Uterus (tissue), 4 donors: ENCODE measurements around the gene IL1RAP. TPM values are rescaled to one million over a fixed set of nuclear protein-coding genes. Genes with fewer than 3 reads are reported as not detected.

Experiments
- DNase-seq, 2 donors: peaks; one replicate each; pipeline ENCODE4 v3.0.0-alpha.2; 2019 to 2020
- H3K27ac ChIP-seq, 2 donors: fragments of 200-600 bp; sonication (generic); 1 replicate in 1 of 2; 2 replicates in 1 of 2; pipeline ENCODE4 v1.5.1; 2016 to 2018
- H3K27me3 ChIP-seq, 2 donors: fragments of 200-600 bp; sonication (generic); one replicate each; pipeline ENCODE4 v1.5.1; 2018 to 2019; ENCODE audit warnings: control low read depth in 1 of 2
- H3K36me3 ChIP-seq, 2 donors: fragments of 200-600 bp; sonication (generic); one replicate each; pipeline ENCODE4 v1.5.1; 2019; ENCODE audit warnings: control low read depth in 1 of 2
- H3K4me1 ChIP-seq, 2 donors: fragments of 200-600 bp; sonication (generic); one replicate each; pipeline ENCODE4 v1.5.1; 2018 to 2019; ENCODE audit warnings: control low read depth in 1 of 2
- H3K4me3 ChIP-seq, 2 donors: fragments of 200-600 bp; sonication (generic); 1 replicate in 1 of 2; 2 replicates in 1 of 2; pipeline ENCODE4 v1.5.1; 2018 to 2019; ENCODE audit warnings: mild to moderate bottlenecking in 1 of 2
- H3K9me3 ChIP-seq, 2 donors: fragments of 200-600 bp; sonication (generic); one replicate each; pipeline ENCODE4 v1.5.1; 2019; ENCODE audit warnings: control low read depth in 1 of 2
- CTCF ChIP-seq, 4 experiments: fragments of 200-600 bp in 2 of 4; fragments of 450-650 bp in 2 of 4; sonication (generic) in 2 of 4; IDR thresholded peaks; one replicate each; pipeline ENCODE4 v1.5.1; 2016 to 2019; ENCODE audit warnings: antibody characterized with exemption in 4 of 4, mild to moderate bottlenecking in 2 of 4, moderate library complexity in 1 of 4
- POLR2A ChIP-seq, 2 donors: fragments of 450-650 bp; IDR thresholded peaks; one replicate each; pipeline ENCODE4 v1.6.1; 2016; ENCODE audit warnings: antibody characterized with exemption in 2 of 2, mild to moderate bottlenecking in 1 of 2, moderate library complexity in 1 of 2
- intact Hi-C: fragments of 100-400 bp; cut with DNase I; formaldehyde crosslinking; loops from one replicate; pipeline ENCODE4 v1.15.1; 2023; ENCODE audit warnings: low total_unique reads
- total RNA-seq, 4 donors: library from RNA; depleted of rRNA in 3 of 4; stranded (reverse); fragments of >200 nt in 3 of 4; gene quantifications; one replicate each; pipeline versions ENCODE4 v1.1.0 to v1.2.4, GENCODE V29; 2014 to 2023
- donor health status: DM: yes; HTN: yes; CAD: no.

The IL1RAP gene
- total RNA-seq, 4 donors from 2014 or later, result 2.8 to 26.8 (median 10.4) TPM

DNA sequence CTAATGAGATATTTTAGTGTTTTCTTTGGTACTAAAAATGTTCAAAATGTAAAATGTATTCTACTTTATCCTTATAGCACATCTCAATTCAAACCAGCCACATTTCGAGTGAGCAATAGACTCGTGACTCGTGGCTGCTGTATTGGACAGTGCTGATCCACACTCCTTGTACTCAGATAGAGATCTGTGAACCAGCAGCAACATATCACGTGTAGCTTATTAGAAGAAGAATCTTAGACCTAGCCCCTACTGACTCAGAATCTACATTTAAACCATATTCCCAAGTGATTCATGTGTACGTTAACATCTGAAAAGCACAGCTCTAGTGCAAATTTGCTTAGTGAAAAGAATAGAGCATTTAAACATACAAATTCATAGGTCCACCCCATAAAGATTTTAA lies 130.9 kb downstream of the IL1RAP start:
- Histone ChIP-seq H3K36me3 (no peaks in the 10 kb centered on the region), H3K27ac (no peak overlapping the region), H3K4me1 (no peaks in the 10 kb centered on the region), H3K9me3 (no peaks in the 10 kb centered on the region), H3K27me3 (no peaks in the 10 kb centered on the region), H3K4me3 (no peak overlapping the region)
- intact Hi-C loops, result no loop called here
- TF ChIP-seq CTCF (IDR thresholded peaks at IDR 0.05) (no peak), POLR2A (IDR thresholded peaks at IDR 0.05) (no peak)
- no peak for DNase-seq

DNA sequence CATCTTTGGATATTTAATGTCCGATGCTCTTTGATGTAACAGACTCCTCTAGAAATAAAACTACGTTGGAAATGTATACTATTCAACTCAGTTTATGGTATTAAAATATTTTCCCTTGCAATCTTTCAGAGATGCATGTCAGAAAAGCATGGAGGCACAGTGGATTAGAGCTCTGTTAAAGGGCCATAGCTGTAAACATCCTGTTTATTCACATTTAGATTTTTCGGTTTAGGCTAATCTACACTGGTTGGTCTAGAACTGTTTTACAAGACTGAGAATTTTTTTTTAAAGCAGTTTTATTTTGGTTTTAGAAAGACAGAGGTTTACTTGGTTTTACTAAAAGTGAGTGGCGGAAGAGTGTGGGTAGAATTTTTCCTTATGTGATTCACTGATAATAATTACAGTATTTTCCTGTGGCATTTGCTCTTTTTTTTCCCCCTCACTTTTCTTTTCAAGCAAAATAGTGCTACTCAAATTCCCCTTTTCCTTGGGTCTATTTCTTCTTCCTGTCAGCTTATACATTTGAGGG lies 132.1 kb downstream of the IL1RAP start:
- Histone ChIP-seq H3K4me1 (no peaks in the 10 kb centered on the region), H3K9me3 (no peaks in the 10 kb centered on the region), H3K4me3 (no peak overlapping the region), H3K36me3 (no peaks in the 10 kb centered on the region), H3K27ac (no peak overlapping the region), H3K27me3 (no peaks in the 10 kb centered on the region)
- TF ChIP-seq POLR2A (IDR thresholded peaks at IDR 0.05), result no peak
- TF ChIP-seq CTCF (IDR thresholded peaks at IDR 0.05), result no peak
- no peak for DNase-seq
- intact Hi-C loops, result no loop called here

- Histone ChIP-seq H3K27me3 (no peaks in the 10 kb centered on the region), H3K9me3 (no peaks in the 10 kb centered on the region), H3K27ac (no peak overlapping the region), H3K4me1 (no peaks in the 10 kb centered on the region), H3K36me3 (no peaks in the 10 kb centered on the region), H3K4me3 (no peak overlapping the region)
- intact Hi-C loops, result no loop called here
- TF ChIP-seq POLR2A (IDR thresholded peaks at IDR 0.05), result no peak
- TF ChIP-seq CTCF (IDR thresholded peaks at IDR 0.05), result no peak
- DNase-seq, result no peak
Observed at GRCh38 chr3:190646996-190647395, 133.1 kb downstream of the IL1RAP start.

GRCh38 chr3:190655933-190656332 lies 142.0 kb downstream of the IL1RAP start:
- Histone ChIP-seq H3K9me3 (no peaks in the 10 kb centered on the region), H3K36me3 (no peaks in the 10 kb centered on the region), H3K4me1 (no peaks in the 10 kb centered on the region), H3K27me3 (no peaks in the 10 kb centered on the region), H3K27ac (no peak overlapping the region), H3K4me3 (no peak overlapping the region)
- TF ChIP-seq POLR2A (IDR thresholded peaks at IDR 0.05) (no peak), CTCF (IDR thresholded peaks at IDR 0.05) (no peak)
- DNase-seq, result no peak
- intact Hi-C loops, result no loop called here

GRCh38 chr3:190658106-190658505 lies 144.2 kb downstream of the IL1RAP start:
- H3K27ac ChIP-seq, result no peak overlapping the region
- no peak for TF ChIP-seq CTCF (IDR thresholded peaks at IDR 0.05)
- TF ChIP-seq POLR2A (IDR thresholded peaks at IDR 0.05), result no peak
- H3K27me3 ChIP-seq, result no peaks in the 10 kb centered on the region
- intact Hi-C loops, result no loop called here
- H3K36me3 ChIP-seq, result no peaks in the 10 kb centered on the region
- no peaks in the 10 kb centered on the region for H3K9me3 ChIP-seq
- H3K4me3 ChIP-seq, result no peak overlapping the region
- no peak for DNase-seq
- no peaks in the 10 kb centered on the region for H3K4me1 ChIP-seq
